CD1c-positive myeloid dendritic cell (primary cell): Measurements from ENCODE around the gene N4BP2L2.

Source experiments
- DNase-seq: peaks from one replicate; pipeline ENCODE4 v3.0.0-alpha.2; 2016; ENCODE audit errors: extremely low spot score

N4BP2L2 gene

DNA sequence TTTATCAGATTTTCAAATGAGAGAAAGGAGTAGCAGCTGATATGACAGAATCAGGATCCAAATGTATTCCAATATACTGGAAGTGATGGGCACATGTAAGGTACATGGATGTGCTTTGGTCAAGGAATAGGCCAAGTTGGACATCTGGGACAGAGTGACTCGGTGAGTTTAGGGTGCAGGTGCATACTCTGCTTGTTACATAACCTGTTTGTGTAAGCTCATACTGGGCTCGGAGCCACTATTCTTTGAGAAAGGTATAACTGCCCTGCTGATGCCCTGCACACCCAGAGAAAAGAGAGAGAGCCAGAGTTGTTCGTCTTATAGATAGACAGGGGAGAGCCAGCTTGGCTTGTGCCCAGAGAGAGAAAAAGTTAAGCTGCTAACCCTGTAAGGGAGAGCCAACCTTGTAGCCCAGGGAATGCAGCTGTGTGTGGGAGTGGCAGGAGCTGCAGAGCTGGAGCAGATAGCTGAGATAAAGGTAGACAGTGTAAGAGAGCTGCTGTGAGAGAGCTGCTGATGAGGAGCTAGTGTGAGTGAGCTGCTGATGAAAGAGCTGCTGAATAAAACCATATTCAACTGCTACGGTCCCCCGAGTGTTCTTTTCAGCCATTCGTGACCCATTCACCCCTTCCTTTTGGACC lies 70.0 kb downstream of the N4BP2L2 start:
- DNase-seq: no peak

DNA sequence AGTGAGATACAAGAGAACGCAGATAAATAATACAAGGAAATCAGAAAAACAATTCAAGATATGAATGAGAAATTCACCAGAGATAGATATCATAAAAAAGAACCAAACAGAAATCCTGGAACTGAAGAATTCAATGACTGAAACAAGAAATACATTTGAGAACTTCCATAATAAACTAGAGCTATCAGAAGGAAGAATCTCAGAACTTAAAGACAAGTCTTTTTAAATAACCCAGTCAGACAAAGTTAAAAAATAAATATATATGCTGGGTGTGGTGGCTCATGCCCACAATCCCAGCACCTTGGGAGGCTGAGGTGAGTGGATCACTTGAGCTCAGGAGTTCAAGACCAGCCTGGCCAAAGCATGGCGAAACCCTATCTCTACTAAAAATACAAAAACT lies 82.0 kb downstream of the N4BP2L2 start:
- no peak for DNase-seq

DNA sequence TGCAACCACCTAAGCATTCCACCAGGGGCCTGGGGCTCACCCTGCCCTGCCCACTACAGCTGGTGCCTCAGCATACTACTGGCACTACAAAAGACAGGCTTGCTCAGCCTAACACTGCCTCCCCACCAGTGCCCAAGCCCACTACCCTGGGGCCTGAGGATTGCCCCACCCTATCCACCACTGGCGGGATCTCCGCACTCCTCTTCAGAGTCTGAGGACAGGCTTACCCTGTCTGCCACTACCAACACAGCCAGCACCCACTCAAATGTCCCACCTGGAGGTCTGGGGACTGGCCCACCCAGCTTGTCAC lies 83.0 kb downstream of the N4BP2L2 start:
- DNase-seq: no peak

- DNase-seq: no peak
Observed at GRCh38 chr13:32454886-32455593, 83.6 kb downstream of the N4BP2L2 start.

DNA sequence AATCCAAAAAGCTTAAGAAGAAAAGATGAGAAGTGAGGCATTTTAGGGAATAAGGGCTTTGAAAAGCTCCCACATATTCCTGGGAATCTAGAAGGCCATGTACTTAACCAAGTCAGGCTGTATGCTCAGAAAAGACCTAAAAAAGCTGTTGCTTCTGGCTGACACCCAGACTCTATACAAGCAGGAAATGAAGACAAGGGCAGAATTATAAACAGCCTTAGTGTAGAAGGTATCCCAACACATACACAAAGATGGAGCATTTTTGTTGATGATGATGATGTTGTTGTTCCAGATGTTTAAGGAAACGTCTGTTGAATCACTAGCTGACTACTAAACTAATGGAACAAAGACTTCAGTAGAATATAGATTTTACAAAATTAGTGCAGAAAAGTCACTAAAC lies 84.6 kb downstream of the N4BP2L2 start:
- no peak for DNase-seq

DNA sequence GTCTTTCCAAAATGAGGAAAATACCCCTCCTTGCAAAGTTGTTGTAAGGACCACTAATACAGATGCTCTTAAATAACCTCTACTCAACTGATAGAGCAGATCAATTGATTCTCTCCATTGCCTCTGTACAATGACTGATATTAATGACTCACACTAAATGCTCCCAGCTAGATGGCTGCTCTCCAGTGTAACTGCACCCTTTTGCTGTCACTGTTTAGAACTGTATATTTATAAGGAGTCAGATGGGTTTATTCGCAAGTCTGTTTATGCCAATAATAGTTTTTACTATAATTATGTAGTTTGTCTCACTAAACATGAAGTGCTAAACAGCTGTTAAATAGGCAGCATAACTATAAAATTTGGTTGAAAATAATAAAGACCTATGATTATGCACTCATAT lies 89.6 kb downstream of the N4BP2L2 start:
- no peak for DNase-seq

- no peak for DNase-seq
Observed at GRCh38 chr13:32447894-32448623, 90.5 kb downstream of the N4BP2L2 start.

DNA sequence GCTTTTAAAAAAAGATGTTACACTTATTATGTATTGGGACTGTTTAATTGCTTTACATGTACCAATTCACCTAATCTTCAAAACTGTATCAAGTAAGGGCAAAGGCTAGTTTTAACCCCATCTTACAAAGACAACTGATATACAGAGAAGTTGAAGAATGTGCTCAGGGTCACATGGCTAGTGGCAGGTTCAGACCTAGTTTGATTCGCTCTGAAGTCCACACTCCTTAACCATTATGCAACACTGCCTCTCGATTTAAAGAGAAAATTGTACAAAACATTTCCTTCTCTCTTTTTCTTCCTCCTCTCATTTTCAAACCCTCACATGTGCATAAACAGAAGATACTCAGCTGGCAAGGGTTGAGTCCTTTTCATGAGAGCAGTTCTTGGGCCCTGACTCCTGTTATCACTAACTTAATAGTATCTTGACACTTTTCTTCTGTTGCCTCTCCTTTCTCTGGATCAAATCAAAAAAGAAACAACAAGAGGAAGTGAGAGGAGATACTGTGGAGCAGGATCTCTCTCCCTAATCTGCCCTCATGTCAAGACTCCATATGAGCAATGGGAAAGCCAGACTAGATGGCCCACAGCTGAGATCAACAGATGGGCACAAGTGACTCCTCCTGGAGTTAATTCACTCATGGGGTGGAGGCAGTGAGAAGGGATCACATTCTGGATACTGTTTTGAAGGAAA lies 91.7 kb downstream of the N4BP2L2 start:
- DNase-seq: peak; percentile 5

DNA sequence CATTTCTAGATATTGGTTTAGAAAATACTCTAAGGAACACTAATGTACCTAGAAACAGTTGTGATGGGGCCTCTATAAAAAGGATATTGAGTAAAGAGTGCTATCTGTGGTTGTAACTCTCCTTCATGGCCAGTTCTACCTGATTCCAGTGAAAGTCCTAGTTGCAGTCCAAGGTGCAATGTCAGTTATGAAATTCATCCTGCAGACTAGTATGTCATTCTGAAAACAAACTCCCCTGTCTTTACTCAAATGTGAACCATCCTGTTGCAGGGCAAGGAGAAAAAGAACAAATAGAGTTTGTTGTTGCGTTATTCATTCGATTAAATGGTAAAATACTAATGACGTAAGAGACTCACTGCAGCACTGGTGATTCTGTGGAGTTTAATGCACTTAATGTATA lies 92.4 kb downstream of the N4BP2L2 start:
- no peak for DNase-seq

DNA sequence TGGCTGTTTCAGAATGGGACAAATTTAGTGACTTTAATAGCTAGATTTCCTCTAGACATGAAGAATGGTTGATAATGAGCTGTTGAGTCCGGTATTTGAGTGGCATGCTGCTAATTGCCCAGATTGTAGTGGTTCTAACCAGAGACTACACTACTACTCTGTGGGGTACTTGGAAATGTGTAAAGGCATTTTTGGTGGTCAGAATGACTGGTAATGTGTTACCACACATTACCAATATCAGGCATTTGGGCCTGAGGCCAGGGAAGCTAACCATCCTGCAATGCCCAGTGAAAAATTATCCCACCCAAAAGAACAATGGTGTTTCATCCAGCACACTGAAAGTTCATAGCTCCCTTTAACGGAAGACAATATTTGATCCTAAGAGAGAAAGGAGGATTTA lies 93.1 kb downstream of the N4BP2L2 start:
- DNase-seq: no peak

DNA sequence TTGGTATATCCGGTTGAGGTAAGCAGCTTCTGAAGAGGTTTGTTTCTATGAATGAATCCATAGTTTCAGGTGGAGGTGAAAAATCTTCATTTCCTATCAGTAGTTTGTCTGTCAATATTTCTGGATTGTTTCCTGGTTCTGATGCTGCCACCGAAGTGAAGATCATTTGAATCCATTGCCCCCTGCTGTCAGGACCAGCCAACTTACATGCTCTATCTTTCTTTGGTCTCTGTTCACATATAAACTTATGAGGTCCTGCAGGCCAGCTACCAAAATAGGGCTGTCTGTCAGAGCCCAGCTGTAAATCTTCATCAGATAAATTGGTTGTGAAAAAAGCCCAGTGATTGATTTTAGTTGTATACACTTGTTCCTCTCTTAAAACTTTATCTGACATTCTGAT lies 95.5 kb downstream of the N4BP2L2 start:
- peak; percentile 35 for DNase-seq

- no peak for DNase-seq
Observed at GRCh38 chr13:32438871-32439270, 99.7 kb downstream of the N4BP2L2 start.

- DNase-seq: no peak
Observed at GRCh38 chr13:32432856-32433255, 105.7 kb downstream of the N4BP2L2 start.

DNA sequence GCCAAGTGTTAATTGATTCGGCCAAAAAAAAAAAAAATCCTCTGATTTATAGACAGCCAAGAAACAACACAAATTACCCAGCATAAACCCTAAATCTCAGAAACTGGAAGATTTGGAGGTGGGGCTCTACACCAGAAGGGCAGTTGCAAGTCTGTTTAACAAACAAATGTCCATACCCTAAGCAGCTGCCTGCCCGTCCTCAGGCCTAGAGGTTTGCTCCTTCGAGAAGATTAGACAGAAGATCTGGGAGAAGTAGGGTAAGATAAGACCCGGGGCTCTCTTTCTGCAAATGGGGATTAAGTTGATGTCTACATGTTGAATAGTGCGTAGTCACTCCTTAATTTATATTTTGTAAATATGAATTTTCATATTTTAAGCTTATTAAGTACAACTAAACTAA lies 107.2 kb downstream of the N4BP2L2 start:
- DNase-seq: no peak

DNA sequence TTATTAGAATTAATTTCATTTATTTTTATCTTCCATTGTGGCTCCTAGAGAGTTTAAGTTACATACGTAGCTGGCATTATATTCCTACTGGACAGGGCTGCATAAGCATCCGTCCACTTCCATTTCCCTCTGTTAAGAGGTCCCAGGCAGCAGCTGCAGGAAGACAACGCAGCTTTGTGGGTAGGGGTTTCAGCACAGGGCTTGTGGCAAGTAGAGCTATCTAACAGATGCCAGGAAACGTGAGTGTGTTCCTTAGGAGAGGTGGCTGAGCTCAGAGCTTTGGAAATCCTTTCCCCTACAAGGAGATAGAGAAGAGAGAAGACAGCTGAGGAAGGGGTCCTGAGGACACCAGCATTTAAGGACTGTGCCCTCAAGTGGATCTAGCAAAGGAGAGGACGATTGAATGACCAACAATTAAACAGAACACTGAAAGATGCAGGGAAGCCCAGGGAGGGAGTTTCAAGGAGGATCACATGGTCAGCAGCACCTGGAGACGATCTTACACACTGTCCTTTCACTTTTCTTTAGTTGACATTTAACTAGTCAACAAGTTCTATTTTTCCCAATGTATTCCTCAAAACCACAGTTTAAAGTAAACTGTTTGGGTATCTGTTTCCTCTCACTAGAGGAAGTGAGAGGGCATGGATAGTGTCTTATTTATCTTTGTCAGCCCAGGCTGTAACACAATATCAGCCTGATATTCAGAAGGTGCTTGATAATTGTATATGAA lies 108.4 kb downstream of the N4BP2L2 start:
- peak; percentile 26 for DNase-seq

DNA sequence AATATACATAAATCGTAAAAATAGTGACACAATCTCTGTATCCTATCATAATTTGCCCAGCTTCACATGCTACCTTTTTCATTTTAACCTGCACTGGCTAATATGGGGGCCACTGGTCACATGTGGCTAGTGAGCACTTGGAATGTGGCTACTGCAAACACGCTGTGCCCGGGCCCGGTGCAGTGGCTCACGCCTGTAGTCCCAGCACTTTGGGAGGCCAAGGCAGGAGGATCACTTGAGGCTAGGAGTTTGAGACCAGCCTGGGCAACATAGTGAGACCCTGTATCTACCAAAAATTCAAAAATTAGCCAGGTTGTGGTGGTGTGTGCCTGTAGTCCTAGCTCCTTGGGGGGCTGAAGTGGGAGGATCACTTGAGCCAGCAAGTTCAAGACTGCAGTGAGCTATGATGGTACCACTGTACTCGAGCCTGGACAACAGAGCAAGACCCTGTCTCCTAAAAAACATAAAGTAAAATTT lies 109.1 kb downstream of the N4BP2L2 start:
- no peak for DNase-seq

GRCh38 chr13:32428581-32429432 lies 109.8 kb downstream of the N4BP2L2 start:
- peak; percentile 89 for DNase-seq

DNA sequence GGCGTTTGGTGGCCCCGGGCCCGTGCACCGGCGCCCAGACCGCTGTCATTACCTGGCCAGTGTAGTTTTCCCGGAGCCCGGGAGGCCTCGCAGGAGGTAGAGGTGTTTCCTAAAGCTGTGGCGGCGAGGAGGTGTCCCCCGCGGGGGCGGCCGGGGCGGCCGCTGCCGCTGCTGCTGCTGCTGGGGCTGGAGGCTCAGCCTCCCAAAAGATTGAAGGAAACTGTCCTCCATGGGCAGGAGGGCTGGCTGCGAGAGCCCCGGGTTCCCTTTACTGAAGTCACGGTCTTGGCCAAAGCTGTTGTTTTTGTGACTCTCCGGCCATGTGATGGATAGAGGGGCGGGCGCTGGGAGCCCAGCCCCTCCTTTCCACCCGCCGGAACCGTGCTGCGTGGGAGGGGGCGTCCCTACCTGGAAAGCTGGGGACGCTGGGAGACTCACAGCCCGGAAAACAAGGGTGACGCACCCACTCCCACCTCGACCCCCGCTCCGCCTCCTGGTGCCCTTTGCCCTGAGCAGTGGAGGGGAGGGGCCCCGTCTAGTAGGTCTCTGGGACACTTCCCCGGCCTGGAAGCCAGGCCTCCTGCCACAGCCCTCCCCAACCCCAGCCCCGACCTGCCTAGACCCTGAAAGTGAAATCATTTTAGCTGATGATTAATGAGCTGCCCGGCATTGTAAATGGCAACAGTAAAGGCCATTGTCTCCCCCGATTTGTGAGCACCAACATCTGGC lies 110.6 kb downstream of the N4BP2L2 start, which contains the start of gene N4BP2L1:
N4BP2L1 (minus strand) TSS at position 279 of the 729 bp plus-strand sequence; CDS start at position 231, 48 bp downstream.
- peak; percentile 87 for DNase-seq

DNA sequence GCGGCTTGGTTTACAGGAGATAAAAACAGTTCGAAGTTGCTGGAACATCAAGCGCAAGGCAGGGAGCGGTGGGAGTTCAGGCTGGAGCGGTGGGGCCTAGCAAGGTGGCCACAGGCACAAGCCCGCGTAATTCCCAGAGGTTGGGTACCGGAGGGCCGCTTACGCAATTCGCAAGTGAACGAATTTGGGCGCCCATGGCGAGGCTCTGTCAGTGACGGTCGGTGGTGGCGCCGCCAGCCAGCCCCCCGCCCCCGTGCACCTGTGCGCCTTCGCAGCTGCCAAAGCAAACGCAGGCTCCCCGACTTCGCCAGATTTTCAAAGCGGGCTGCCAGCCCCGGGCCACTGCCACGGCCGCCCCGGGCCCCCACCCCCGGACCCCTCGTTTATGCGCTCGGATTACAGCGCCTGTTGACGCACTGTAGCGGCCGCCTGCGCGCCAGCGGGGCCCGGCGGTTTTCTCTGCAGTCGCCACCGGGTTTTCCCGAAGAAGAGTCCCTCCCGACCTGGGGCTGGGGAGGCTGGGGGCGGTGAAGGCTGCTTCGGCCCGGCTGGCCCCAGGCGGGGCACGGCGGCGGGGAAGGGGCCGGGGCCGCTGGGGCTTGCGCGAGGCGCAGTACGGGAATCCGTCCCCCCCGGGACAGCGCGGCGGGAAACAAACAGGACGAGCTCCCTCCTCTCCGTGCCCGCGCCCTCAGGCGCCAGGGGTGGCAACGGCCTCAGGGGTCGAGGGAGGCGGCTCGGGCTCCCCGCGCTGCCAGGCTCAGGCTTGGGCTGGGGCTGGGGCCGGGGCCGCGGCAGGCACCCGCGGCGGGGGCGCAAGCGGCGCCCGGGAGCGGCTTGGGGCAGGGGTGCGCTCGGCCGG lies 111.4 kb downstream of the N4BP2L2 start:
- DNase-seq: peak; percentile 36
